Adrenal gland (tissue), 5 donors: ENCODE results near the gene PLXNA4.

Experiments
- POLR2A ChIP-seq, 2 donors: fragments of 450-650 bp; IDR thresholded peaks; one replicate each; pipeline ENCODE4 v1.6.1; 2017; ENCODE audit warnings: antibody characterized with exemption in 2 of 2, mild to moderate bottlenecking in 2 of 2, moderate library complexity in 1 of 2
- TF ChIP-seq, protein P1 (sequence below), 6 experiments: fragments of 450-650 bp in 4 of 6; fragments of 200-600 bp in 2 of 6; sonication (generic) in 1 of 6; IDR thresholded peaks; 1 replicate in 5 of 6; 2 replicates in 1 of 6; pipeline versions ENCODE4 v1.5.1 to v1.8.0; 2016 to 2021; ENCODE audit warnings: antibody characterized with exemption in 6 of 6, mild to moderate bottlenecking in 2 of 6, moderate library complexity in 1 of 6
- donor health status: DM: no; HTN: no; CAD: no.

DNA sequence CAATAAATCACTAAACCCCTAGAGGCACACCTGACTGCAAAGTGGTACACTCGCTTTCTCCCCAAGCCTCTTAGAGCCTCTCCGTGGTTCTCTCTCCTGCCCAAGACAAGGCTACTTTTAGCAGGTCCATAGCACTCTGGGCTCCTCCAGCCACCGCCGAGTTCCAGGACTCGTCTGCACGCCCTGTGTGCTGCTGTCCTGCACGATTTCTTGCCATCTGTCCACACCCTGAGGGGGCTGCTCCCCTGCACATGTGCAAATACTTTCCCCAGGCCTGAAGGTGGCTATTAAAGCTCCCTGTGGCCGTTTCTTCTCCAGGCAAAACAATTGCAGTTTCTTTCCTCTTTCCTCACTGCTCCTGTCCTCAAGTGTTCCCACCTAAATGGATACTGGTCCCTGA is 414.3 kb downstream of the PLXNA4 start:
- TF ChIP-seq, protein P1, sequence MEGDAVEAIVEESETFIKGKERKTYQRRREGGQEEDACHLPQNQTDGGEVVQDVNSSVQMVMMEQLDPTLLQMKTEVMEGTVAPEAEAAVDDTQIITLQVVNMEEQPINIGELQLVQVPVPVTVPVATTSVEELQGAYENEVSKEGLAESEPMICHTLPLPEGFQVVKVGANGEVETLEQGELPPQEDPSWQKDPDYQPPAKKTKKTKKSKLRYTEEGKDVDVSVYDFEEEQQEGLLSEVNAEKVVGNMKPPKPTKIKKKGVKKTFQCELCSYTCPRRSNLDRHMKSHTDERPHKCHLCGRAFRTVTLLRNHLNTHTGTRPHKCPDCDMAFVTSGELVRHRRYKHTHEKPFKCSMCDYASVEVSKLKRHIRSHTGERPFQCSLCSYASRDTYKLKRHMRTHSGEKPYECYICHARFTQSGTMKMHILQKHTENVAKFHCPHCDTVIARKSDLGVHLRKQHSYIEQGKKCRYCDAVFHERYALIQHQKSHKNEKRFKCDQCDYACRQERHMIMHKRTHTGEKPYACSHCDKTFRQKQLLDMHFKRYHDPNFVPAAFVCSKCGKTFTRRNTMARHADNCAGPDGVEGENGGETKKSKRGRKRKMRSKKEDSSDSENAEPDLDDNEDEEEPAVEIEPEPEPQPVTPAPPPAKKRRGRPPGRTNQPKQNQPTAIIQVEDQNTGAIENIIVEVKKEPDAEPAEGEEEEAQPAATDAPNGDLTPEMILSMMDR (IDR thresholded peaks at IDR 0.05), result no peak
- TF ChIP-seq POLR2A (IDR thresholded peaks at IDR 0.05), result no peak
